OCI-LY1 (cell line): ENCODE results near the gene ARID5B.

Experiments
- CTCF ChIP-seq: fragments of 200-600 bp; sonication (generic), shearing (Covaris generic); IDR thresholded peaks from 2 replicates; pipeline ENCODE4 v1.5.1; 2017; ENCODE audit warnings: mild to moderate bottlenecking, antibody characterized with exemption, low read length, moderate library complexity, mixed read lengths
- EZH2 ChIP-seq: fragments of 200-600 bp; sonication (generic), shearing (Covaris generic); IDR thresholded peaks from 2 replicates; pipeline ENCODE4 v1.8.0; 2017; ENCODE audit warnings: borderline replicate concordance, mixed run types, mild to moderate bottlenecking, antibody characterized with exemption, low read length, moderate library complexity, mixed read lengths

GRCh38 chr10:62022830-62023229 lies 121.3 kb downstream of the ARID5B start:
- TF ChIP-seq CTCF = no peak
- TF ChIP-seq EZH2 = no peak
